LNCaP clone FGC (cell line): ENCODE measurements around the gene ZNF331.

Experiments
- DNase-seq: peaks from one replicate; pipeline ENCODE4 v3.0.0-alpha.2; 2011; ENCODE audit warnings: low read depth
- H3K4me3 ChIP-seq: 2 replicates; pipeline ENCODE4 v1.5.1; 2011; ENCODE audit warnings: mild to moderate bottlenecking, low read depth, low read length, control low read depth
- TF ChIP-seq, protein P1 (sequence below): IDR thresholded peaks from 2 replicates; pipeline ENCODE4 v1.5.1; 2012; ENCODE audit warnings: mild to moderate bottlenecking; ENCODE audit not compliant: control insufficient read depth, insufficient read depth; ENCODE audit errors: extremely low read depth

The ZNF331 gene

DNA sequence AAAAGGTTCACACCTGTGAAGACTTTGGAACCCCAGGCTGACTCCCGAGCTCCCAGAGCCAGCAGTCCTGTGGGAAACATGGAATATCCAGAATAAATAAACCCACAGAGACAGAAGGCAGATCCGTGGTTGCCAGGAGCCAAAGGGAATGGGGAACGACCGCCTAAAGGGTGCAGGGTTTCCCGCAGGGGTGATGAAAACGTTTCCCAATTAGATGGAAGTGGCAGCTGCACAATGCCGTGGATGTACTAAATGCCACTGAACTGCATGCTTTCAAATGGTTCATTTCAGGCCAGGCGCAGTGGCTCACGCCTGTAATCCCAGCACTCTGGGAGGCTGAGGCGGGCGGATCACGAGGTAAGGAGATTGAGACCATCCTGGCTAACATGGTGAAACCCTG, 70.4 kb downstream of the ZNF331 start:
- TF ChIP-seq, protein P1, sequence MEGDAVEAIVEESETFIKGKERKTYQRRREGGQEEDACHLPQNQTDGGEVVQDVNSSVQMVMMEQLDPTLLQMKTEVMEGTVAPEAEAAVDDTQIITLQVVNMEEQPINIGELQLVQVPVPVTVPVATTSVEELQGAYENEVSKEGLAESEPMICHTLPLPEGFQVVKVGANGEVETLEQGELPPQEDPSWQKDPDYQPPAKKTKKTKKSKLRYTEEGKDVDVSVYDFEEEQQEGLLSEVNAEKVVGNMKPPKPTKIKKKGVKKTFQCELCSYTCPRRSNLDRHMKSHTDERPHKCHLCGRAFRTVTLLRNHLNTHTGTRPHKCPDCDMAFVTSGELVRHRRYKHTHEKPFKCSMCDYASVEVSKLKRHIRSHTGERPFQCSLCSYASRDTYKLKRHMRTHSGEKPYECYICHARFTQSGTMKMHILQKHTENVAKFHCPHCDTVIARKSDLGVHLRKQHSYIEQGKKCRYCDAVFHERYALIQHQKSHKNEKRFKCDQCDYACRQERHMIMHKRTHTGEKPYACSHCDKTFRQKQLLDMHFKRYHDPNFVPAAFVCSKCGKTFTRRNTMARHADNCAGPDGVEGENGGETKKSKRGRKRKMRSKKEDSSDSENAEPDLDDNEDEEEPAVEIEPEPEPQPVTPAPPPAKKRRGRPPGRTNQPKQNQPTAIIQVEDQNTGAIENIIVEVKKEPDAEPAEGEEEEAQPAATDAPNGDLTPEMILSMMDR = no peak
- no peak for DNase-seq
- H3K4me3 ChIP-seq = no peak overlapping the region

- DNase-seq = peak; percentile 3
- no peak overlapping the region for H3K4me3 ChIP-seq
- TF ChIP-seq, protein P1 = no peak
These were observed 75.0 kb downstream of the ZNF331 start for GRCh38 chr19:53612762-53613526.

DNA sequence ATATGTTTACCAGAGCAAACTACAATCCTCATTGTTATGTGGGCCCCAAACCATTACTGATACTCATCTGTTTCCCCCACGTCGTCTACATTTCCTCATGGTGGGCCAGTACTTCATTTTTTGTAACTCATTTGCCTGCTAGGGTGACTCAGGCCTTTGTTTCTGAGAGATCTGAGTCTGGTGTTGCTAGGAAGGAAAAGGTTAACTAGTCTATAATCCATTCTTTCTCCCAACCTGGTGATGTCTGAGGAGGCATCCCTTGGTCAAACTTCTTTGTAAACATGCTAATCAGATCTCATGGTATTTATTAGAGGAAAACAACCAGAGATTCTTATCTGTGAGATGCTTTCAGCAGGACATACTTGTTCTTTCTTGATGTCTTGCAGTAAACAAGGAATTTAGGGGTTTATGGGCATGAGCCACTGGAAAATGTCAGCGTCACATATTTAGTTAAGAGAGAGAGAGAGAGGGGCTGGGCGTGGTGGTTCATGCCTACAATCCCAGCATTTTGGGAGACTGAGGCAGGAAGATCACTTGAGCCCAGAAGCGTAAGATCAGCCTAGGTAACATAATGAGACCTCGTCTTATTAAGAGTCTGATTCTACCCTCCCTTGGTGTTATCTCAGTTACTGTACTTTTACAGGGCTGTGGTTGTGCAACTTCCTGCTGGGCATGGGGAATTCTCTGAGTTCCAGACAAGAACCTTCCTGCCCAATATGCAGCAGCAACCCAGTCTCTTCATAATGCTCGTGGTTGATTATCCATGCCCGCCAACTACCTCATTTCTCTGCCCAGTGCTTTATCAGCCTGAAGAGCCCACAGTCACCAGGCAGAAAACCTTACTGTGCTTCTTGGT, 84.2 kb downstream of the ZNF331 start:
- no peak overlapping the region for H3K4me3 ChIP-seq
- DNase-seq = peak; percentile 84
- TF ChIP-seq, protein P1 = no peak

DNA sequence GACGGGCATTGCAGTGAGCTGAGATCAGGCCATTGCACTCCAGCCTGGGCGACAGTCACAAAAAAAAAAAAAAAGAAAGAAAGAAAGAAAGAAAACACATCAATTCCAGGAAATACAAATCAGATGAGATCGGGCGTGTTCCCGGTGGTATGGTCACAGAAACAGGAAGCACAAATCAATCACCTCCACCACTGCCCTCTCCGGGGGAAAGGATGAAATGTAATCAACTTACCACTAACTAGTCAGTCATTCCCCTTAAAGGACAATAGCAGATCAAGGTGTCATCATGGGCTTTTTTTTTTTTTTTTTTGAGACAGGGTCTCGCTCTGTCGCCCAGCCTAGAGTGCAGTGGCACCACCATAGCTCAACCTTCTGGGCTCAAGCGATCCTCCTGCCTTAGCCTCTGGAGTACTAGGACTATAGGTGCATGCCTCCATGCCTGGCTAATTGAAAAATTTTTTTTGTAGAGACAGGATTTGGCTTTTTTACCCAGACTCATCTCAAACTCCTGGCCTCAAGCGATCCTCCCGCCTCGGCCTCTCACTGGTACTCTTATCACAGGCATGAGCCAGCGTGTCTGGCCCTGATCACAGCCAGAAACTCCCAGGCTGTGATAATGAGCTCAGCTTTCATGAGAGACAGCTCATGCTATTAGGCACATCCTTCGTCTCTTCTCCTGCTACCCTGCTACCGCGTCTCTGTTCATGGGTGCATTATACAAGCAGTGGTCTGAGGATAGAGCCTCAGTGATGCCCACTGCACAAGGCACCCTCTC, 87.0 kb downstream of the ZNF331 start:
- no peak for DNase-seq
- H3K4me3 ChIP-seq = no peak overlapping the region
- TF ChIP-seq, protein P1 = no peak

GRCh38 chr19:53626486-53626885, 88.5 kb downstream of the ZNF331 start:
- no peak overlapping the region for H3K4me3 ChIP-seq
- TF ChIP-seq, protein P1 = no peak
- no peak for DNase-seq

- TF ChIP-seq, protein P1 = no peak
- no peak overlapping the region for H3K4me3 ChIP-seq
- no peak for DNase-seq
These were observed 89.0 kb downstream of the ZNF331 start for GRCh38 chr19:53626976-53627375.
